Cardiac fibroblast (primary cell): ENCODE data around the gene KANSL1.

ENCODE experiments used
- DNase-seq, 2 donors: peaks; one replicate each; pipeline versions ENCODE4 v3.0.0 to v3.0.0-alpha.2; 2010; ENCODE audit warnings: low read depth in 2 of 2
- H3K4me3 ChIP-seq, 2 donors: replicated peaks in 1 of 2; 1 replicate in 1 of 2; 2 replicates in 1 of 2; pipeline ENCODE4 v1.5.1; 2011; ENCODE audit warnings: low read depth in 2 of 2, low read length in 2 of 2, mild to moderate bottlenecking in 2 of 2, moderate library complexity in 1 of 2
- TF ChIP-seq, protein P1 (sequence below): IDR thresholded peaks from one replicate; pipeline ENCODE4 v1.5.1; 2011; ENCODE audit warnings: low read depth, mild to moderate bottlenecking, low read length, inconsistent platforms

KANSL1 gene

DNA sequence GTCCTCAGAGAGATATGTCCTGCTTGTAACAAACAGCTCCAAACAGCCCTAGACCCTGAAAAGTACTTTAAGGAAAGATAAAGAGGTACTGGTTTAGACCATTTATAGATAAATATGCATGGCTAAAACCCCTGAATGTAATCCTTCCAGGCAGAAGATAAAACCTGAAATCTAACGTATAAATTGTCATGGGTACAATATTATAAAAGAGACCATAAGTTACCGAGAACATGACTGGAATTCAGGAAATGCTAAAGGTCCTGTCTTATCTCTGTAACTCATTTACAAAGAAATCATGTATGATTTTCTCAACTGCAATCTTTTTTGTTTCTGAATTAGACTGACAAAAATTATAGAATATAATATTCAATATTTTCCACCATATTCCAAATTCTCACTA, 9.2 kb upstream of the KANSL1 start:
- no peak overlapping the region for H3K4me3 ChIP-seq
- no peak for DNase-seq
- TF ChIP-seq, protein P1, sequence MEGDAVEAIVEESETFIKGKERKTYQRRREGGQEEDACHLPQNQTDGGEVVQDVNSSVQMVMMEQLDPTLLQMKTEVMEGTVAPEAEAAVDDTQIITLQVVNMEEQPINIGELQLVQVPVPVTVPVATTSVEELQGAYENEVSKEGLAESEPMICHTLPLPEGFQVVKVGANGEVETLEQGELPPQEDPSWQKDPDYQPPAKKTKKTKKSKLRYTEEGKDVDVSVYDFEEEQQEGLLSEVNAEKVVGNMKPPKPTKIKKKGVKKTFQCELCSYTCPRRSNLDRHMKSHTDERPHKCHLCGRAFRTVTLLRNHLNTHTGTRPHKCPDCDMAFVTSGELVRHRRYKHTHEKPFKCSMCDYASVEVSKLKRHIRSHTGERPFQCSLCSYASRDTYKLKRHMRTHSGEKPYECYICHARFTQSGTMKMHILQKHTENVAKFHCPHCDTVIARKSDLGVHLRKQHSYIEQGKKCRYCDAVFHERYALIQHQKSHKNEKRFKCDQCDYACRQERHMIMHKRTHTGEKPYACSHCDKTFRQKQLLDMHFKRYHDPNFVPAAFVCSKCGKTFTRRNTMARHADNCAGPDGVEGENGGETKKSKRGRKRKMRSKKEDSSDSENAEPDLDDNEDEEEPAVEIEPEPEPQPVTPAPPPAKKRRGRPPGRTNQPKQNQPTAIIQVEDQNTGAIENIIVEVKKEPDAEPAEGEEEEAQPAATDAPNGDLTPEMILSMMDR: no peak

DNA sequence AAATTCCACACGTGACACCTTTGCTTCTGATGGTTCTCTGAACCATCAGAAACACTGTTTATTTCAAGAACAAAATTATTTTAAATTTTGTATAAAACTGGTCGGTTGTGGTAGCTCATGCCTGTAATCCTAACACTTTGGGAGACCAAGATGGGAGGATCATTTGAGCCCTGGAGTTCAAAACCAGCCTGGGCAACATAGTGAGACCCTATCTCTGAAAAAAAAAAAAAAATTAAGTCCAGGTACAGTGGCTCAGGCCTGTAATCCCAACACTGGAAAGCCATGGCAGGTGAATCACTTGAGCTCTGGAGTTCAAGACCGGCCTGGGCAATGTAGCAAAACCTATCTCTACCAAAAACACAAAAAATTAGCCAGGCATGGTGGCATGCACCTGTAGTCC, 8.3 kb upstream of the KANSL1 start:
- TF ChIP-seq, protein P1: no peak
- no peak overlapping the region for H3K4me3 ChIP-seq
- DNase-seq: no peak

DNA sequence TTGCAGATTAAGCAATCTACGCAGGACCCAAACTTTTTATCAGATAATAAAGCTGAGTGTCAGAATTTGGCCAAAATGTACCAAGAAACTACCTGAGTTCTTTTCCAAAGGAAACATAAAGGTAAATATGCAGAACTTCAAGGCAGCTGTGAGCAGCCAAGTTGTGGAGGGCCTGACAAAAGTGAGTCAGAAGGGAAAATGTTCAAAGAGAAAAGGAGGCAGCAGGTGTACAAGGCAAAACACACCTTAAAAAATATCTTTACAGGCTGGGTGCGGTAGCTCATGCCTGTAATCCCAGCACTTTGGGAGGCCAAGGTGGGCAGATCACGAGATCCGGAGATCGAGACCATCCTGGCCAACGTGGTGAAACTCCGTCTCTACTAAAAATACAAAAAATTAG, 7.0 kb upstream of the KANSL1 start:
- no peak overlapping the region for H3K4me3 ChIP-seq
- no peak for DNase-seq
- TF ChIP-seq, protein P1: no peak

DNA sequence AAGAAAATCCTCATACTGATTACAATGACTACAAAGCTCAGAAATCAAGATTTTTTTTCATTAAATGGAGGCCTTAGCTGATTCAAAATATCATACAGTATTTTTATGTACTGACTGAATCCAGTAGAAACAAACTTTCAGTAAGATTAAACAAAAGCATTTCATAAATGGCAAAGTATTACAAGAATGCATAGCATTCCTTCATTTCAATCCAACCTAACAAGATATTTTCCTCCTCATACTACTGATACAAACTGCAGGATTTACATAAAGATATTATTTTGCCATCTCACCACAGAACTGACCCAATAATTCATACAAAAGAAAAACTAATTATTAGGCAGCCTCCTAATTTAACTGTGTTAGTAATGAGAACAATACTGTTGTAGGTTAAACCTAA, 6.2 kb upstream of the KANSL1 start:
- no peak overlapping the region for H3K4me3 ChIP-seq
- TF ChIP-seq, protein P1: no peak
- peak; percentile 32 to 33 for DNase-seq

DNA sequence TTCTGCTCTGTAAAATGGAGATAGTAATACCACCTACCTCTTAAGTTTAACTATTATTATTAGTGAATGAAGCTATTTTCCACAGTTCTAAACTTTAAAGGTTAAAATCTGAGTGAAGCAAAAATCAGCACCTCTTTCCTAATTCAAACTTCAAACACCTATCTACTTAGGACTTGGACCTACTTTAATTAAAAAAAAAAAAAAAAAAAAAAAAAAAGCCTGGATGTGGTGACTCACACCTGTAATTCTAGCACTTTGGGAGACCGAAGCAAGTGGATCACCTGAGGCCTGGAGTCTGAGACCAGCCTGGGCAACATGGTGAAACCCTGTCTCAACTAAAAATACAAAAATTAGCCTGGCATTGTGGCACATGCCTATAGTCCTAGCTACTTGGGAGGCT, 5.0 kb upstream of the KANSL1 start:
- TF ChIP-seq, protein P1: no peak
- no peak overlapping the region for H3K4me3 ChIP-seq
- no peak for DNase-seq

DNA sequence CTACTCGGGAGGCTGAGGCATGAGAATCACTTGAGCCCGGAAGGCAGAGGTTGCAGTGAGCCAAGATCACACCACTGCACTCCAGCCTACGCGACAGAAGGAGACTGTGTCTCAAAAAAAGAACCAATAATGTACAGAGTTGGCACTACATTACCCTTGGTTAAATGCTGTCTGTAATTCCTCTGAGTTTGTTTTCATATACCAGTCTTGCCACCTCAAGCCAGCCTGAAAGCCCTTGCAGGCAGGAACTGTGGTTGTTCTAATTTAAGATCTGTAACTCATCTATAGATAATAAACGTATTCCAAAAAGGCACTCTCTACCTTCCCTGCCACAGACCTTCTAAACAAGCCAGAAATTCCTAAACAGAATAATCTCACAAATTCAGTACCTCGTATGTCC, 4.3 kb upstream of the KANSL1 start:
- TF ChIP-seq, protein P1: no peak
- H3K4me3 ChIP-seq: no peak overlapping the region
- DNase-seq: no peak

DNA sequence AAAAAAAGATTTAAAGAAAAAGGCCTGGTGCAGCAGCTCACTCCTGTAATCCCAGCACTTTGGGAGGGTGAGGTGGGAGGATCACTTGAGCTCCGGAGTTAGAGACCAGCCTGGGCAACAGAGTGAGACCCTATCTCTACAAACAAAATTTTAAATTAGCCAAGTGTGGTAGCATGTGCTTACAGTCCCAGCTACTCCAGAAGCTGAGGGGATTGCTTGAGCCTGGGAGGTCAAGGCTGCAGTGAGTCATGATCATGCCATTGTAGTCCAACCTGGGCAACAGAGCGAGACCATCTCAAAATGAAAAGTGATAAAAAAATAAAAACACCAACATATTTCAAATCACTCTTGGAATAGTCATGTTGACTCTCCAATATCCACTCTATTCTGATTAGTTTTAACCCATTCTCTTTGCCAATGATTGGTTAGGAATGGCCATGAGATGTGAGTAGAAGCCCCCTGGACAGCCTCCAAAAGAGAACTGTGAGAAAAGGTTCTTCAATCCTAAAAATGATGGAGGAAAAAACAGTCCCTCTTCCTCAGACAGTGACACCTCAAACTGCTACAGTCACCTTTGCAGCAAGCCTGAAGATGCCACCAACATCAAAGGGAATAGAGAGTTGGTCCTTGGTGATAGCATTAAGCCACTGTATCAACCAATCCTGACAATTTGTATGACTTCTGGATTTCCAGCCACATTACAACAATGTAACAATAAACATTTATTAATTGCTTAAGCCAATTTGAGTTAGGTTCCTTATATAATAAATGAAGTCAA, 2.9 kb upstream of the KANSL1 start:
- no peak overlapping the region for H3K4me3 ChIP-seq
- peak in 1 of 2 donors; percentile 39 for DNase-seq
- TF ChIP-seq, protein P1: no peak
